Thyroid gland (tissue), 4 donors: ENCODE measurements around the gene RNU1-1.
"Not testable (repeated sequence)": the region's sequence is repeated elsewhere in the genome, so short reads cannot be mapped to it uniquely, and the experiment has no call there.

Experiments
- POLR2A ChIP-seq, 2 donors: fragments of 450-650 bp; IDR thresholded peaks; one replicate each; pipeline ENCODE4 v1.6.1; 2017; ENCODE audit warnings: antibody characterized with exemption in 2 of 2, mild to moderate bottlenecking in 2 of 2, moderate library complexity in 1 of 2
- TF ChIP-seq, protein P1 (sequence below), 6 experiments: fragments of 200-600 bp in 3 of 6; fragments of 450-650 bp in 3 of 6; sonication (generic) in 3 of 6; IDR thresholded peaks; one replicate each; pipeline ENCODE4 v1.5.1; 2016 to 2019; ENCODE audit warnings: antibody characterized with exemption in 6 of 6, mild to moderate bottlenecking in 2 of 6, inconsistent platforms in 1 of 6, moderate library complexity in 1 of 6

DNA sequence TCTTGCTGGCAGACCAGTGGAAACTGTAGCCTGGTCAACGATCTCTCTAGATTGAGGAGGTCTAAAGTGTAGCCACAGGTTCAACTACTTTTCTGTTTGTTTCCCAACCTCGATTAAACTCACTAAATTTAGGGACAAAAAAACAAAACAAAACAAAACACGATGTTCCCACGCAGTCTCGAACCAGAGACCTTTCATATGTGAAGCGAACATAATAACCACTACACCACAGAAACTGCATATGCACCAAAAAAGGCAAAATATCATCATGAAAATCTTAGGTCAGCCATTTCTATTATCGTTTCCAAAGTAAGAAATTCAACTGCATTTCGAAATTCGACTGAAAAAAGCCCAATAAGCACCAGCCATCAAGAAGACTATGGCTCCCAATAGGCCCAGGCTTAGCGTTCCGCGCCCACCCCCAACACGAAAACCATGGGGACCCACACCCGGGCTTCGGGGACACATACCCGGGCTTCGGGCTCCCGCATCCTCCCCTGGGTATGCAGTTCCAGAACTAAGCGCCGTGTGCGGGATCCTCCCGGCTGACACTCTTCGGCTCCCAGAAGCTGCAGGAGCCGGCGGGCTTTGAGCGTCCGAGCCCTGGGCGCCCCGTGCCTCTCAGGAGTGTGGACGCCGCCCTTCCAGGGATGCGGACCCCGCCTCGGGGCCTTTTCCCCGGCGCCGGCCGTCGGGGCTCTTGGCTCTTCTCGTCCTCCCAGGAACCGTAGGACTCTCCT is 33.6 kb upstream of the RNU1-1 start:
- TF ChIP-seq, protein P1, sequence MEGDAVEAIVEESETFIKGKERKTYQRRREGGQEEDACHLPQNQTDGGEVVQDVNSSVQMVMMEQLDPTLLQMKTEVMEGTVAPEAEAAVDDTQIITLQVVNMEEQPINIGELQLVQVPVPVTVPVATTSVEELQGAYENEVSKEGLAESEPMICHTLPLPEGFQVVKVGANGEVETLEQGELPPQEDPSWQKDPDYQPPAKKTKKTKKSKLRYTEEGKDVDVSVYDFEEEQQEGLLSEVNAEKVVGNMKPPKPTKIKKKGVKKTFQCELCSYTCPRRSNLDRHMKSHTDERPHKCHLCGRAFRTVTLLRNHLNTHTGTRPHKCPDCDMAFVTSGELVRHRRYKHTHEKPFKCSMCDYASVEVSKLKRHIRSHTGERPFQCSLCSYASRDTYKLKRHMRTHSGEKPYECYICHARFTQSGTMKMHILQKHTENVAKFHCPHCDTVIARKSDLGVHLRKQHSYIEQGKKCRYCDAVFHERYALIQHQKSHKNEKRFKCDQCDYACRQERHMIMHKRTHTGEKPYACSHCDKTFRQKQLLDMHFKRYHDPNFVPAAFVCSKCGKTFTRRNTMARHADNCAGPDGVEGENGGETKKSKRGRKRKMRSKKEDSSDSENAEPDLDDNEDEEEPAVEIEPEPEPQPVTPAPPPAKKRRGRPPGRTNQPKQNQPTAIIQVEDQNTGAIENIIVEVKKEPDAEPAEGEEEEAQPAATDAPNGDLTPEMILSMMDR (IDR thresholded peaks at IDR 0.05), result not testable (repeated sequence)
- not testable (repeated sequence) for TF ChIP-seq POLR2A (IDR thresholded peaks at IDR 0.05)
